Stimulated activated CD4-positive, alpha-beta T cell treated with anti-CD3 and anti-CD28 coated beads, Interleukin-2, amount 100 ng/mL, for 48 hours (primary cell): ENCODE data around the gene TAF1C.

Source experiments
- DNase-seq, 2 donors: peaks; one replicate each; pipeline ENCODE4 v3.0.0-alpha.2; 2020

TAF1C gene

GRCh38 chr16:84182680-84183571 is 3.9 kb downstream of the TAF1C start:
- DNase-seq = no peak

- DNase-seq = no peak
These were observed 4.8 kb downstream of the TAF1C start for GRCh38 chr16:84182104-84182503.

- DNase-seq = no peak
These were observed 5.5 kb downstream of the TAF1C start for GRCh38 chr16:84181144-84181915.

- DNase-seq = no peak
These were observed 6.2 kb downstream of the TAF1C start for GRCh38 chr16:84180519-84181140.

- DNase-seq = no peak
These were observed 7.1 kb downstream of the TAF1C start for GRCh38 chr16:84179612-84180320.

GRCh38 chr16:84178892-84179611 is 7.8 kb downstream of the TAF1C start:
- no peak for DNase-seq

GRCh38 chr16:84178146-84178765 is 8.6 kb downstream of the TAF1C start:
- DNase-seq = no peak

- no peak for DNase-seq
These were observed 9.2 kb downstream of the TAF1C start for GRCh38 chr16:84177741-84178073.

GRCh38 chr16:84176192-84177053 is 10.4 kb downstream of the TAF1C start:
- DNase-seq = no peak

- DNase-seq = peak; percentile 47 to 50
These were observed 11.3 kb downstream of the TAF1C start for GRCh38 chr16:84175350-84176081.

GRCh38 chr16:84174396-84174795 is 12.5 kb downstream of the TAF1C start:
- DNase-seq = no peak

- no peak for DNase-seq
These were observed 17.0 kb downstream of the TAF1C start for GRCh38 chr16:84169765-84170310.

GRCh38 chr16:84166796-84167695 is 19.8 kb downstream of the TAF1C start:
- peak in 1 of 2 donors; percentile 39 for DNase-seq

GRCh38 chr16:84165746-84166145 is 21.1 kb downstream of the TAF1C start:
- no peak for DNase-seq

- DNase-seq = no peak
These were observed 25.1 kb downstream of the TAF1C start for GRCh38 chr16:84161801-84162200.

GRCh38 chr16:84161037-84161436 is 25.8 kb downstream of the TAF1C start:
- DNase-seq = no peak

GRCh38 chr16:84159800-84160199 is 27.1 kb downstream of the TAF1C start:
- no peak for DNase-seq

- no peak for DNase-seq
These were observed 27.9 kb downstream of the TAF1C start for GRCh38 chr16:84159007-84159406.

GRCh38 chr16:84156342-84156784 is 30.5 kb downstream of the TAF1C start:
- no peak for DNase-seq
